Measurements from ENCODE around the gene SMCO2. TPM values are rescaled to one million over a fixed set of nuclear protein-coding genes. Genes with fewer than 3 reads are reported as not detected.

The SMCO2 gene
- total and polyA plus RNA-seq, 2 of the 8 experiments (the other 6 are each of a cell fraction or from before 2014, with no cell fraction given) = 0.24 to 0.80 TPM

DNA sequence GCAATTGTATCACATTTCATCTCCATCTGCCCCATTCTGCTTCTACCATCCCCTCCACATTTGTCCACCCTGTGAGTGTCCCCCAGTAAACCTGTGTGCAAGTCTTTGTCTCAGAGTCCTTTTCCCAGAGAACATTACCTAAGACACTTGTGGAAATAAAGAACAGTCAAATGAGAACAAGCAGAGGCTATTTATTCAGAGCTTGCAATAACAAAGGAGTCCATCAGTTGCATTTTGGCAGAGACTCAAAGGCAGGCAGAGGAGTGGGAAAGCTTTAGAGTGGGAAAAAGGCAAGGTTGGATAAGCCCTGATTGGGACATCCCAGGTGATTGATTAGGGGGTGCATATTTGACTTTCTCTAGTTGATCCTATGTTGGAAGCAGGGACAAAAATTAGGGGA, 59.2 kb downstream of the SMCO2 start (continued):
- no peak for TF ChIP-seq HDAC2 (IDR thresholded peaks at IDR 0.05; ENCODE audit: borderline replicate concordance in 1 of 2, low read depth in 2 of 2, low read length in 2 of 2)
- TF ChIP-seq KDM5A (IDR thresholded peaks at IDR 0.05; ENCODE audit: low read length) = no peak
- no peak for TF ChIP-seq ZNF274 (IDR thresholded peaks at IDR 0.05; ENCODE audit: borderline replicate concordance, extremely low read depth, low read length)
- TF ChIP-seq BRCA1 (IDR thresholded peaks at IDR 0.05; ENCODE audit: low read depth, low read length) = no peak
- no peak for TF ChIP-seq SIN3A (conservative IDR thresholded peaks at IDR 0.05 in 1 of 2, IDR thresholded peaks at IDR 0.05 in 1 of 2; ENCODE audit: low read depth in 1 of 2, low read length in 2 of 2)
- TF ChIP-seq PHF8 (conservative IDR thresholded peaks at IDR 0.05; ENCODE audit: low read depth, low read length) = no peak

All from H1 (cell line).